ENCODE results near the gene MOCS3.

DNA sequence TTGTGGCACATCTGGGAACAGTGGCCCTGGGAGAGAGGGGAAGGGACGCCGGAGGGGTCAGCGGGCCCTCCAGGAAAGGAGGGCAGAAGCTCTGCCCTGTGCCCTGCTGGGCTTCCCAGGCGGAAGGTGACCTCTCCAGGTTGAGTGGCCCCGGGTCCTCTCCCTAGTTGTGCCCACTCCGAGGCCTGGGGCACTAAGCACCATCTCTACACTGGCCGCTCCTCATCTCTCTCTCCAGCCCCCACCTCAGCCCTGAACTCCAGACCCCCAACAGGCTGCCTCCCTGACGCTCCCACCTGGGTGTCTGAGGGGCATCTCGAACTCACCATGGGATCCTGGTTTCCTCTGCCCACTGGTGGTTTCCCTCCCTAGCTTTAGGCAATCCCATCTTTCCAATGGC, 46.2 kb downstream of the MOCS3 start:
- TF ChIP-seq POLR2AphosphoS5 (IDR thresholded peaks at IDR 0.05; ENCODE audit: low read depth, low read length): no peak
- no peak for TF ChIP-seq TAF1 (IDR thresholded peaks at IDR 0.05; ENCODE audit: borderline replicate concordance, insufficient read depth, low read length)
- TF ChIP-seq, protein P1, sequence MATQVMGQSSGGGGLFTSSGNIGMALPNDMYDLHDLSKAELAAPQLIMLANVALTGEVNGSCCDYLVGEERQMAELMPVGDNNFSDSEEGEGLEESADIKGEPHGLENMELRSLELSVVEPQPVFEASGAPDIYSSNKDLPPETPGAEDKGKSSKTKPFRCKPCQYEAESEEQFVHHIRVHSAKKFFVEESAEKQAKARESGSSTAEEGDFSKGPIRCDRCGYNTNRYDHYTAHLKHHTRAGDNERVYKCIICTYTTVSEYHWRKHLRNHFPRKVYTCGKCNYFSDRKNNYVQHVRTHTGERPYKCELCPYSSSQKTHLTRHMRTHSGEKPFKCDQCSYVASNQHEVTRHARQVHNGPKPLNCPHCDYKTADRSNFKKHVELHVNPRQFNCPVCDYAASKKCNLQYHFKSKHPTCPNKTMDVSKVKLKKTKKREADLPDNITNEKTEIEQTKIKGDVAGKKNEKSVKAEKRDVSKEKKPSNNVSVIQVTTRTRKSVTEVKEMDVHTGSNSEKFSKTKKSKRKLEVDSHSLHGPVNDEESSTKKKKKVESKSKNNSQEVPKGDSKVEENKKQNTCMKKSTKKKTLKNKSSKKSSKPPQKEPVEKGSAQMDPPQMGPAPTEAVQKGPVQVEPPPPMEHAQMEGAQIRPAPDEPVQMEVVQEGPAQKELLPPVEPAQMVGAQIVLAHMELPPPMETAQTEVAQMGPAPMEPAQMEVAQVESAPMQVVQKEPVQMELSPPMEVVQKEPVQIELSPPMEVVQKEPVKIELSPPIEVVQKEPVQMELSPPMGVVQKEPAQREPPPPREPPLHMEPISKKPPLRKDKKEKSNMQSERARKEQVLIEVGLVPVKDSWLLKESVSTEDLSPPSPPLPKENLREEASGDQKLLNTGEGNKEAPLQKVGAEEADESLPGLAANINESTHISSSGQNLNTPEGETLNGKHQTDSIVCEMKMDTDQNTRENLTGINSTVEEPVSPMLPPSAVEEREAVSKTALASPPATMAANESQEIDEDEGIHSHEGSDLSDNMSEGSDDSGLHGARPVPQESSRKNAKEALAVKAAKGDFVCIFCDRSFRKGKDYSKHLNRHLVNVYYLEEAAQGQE (IDR thresholded peaks at IDR 0.05; ENCODE audit: insufficient read depth in 1 of 2, low read depth in 2 of 2, low read length in 2 of 2): no peak
- no peak for TF ChIP-seq FOXP2 (optimal IDR thresholded peaks at IDR 0.05; ENCODE audit: borderline replicate concordance, extremely low read depth, extremely low read length, insufficient read depth)

All from PFSK-1 (cell line).